Glomerular visceral epithelial cell (primary cell): ENCODE measurements around the gene ZBTB20.

Experiments
- DNase-seq: peaks from one replicate; pipeline ENCODE4 v3.0.0-alpha.2; 2016; ENCODE audit errors: extremely low spot score

Gene ZBTB20

DNA sequence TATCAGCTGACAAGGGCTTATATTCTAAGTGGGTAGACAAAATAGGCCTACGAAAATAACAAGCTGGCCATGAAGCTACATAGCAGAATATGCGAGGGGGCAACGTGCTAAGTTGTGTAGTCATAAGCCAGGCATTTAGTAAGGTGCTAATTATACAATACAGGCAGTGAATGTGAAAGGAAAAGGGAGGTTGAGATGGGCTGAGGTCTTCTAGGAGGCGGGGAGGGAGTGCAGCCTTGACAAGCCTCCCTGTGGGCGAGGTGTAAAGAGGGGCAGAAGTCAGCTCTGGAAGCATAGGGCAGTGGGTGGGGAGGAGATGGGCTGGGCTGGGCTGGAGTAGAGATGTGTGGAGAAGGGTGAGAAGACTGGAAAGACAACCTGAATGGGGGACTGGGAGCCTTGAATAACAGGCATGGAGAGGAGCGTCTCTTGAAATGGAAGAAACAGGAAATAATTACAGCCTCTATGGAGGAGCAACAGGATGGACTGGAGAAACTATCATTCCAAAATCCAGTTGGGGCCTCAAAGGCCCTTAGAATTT lies 852.1 kb downstream of the ZBTB20 start:
- no peak for DNase-seq

DNA sequence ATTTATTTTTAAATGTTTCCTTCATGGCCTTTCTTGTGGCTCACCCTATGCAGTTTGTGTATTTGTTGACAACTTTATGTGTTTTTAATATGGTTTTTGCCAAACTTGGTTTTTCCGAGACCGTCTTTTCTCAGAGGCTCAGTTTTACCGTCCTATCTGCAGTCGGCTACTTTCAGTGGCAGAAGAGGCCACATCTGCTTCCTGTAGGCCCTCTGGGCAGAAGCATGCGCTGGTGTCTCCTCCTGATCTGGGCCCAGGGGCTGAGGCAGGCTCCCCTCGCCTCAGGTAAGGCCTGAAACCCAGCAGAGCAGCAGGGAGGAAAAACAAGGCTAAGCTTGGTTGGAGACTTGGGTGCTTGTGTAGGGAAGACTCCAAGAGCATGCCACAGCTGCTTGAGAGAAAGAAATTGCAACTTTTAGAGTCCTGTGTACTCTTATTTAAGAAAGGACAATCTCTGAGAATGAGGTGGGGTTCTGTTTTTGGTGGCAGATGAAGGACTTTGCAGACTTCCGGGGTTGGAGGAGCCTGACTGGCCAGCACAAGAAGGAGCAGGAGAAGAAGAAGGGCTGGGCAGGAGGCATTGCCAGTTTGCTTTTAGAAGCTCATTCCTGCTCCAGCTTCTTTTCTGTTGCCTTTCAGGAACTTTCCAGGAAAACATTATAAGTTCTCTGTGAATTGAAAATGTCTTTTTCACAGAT lies 853.1 kb downstream of the ZBTB20 start, which contains the start of gene TIGIT:
Gene TIGIT, plus strand, starts transcription at position 191 of the 698 bp plus-strand sequence. Its CDS starts 34 bp downstream, at position 225.
- DNase-seq = no peak

DNA sequence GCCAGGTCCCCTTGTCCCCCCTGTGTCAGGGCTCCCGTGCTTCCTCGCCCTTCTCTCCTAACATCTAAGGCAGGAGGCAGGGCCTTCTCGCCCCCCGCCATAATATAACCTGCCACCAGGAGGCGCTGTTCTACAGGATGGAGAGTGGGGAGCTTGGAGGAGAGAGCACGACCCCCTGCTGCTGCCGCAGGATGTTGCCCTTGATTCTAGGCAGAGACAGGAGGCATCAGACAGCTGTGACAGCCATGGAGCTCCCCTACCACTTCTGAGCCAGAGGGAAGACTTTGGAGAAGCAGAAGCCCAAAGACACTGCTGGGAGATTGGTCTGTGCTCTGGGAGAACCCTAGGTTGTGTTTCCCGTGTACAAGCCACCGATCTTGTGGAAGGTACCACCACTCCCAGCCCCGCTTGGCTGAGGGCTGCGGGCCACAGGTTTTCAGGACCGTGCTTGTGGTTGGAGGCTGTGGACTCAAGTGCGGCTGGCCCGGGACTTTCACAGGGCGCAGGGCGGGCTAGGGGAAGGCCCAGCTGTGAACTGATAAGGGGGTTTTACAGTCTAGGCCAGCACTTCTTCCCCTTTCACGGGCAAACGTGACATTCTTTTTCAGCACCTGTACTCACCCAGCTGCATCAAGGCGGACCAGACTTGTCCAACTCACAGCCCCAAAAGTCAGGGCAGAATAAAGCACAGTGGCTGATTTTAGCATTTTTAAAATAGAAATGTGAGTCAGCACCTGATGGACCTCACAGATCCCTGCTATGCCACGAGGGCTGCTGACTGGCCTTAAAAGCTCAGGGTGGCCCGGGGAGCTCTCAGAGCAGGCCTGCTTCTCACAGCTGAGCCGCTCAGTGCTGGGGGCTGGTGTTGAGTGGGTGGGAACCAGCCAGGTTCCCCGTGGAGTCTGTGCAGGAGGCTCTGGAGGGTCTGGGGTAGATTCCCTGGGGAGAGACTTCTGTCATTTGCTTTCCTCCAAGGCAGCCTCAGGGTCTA lies 855.9 kb downstream of the ZBTB20 start:
- peak; percentile 44 for DNase-seq

DNA sequence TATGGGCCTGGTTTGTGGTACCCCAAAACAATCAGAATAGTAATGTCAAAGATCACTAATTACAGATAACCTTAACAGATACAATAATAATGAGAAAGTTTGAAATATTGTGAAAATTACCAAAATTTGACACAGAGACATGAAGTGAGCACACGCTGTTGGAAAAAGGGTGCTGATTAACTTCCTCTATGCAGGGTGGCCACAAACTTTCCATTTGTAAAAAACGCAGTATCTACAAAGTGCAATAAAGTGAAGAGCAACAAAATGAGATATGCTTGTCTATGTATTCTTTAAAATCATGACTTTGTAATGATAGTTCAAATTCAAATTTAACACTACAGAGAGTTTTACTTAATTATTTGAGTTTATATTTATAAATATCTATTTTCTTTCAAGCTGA lies 860.8 kb downstream of the ZBTB20 start:
- DNase-seq = no peak

DNA sequence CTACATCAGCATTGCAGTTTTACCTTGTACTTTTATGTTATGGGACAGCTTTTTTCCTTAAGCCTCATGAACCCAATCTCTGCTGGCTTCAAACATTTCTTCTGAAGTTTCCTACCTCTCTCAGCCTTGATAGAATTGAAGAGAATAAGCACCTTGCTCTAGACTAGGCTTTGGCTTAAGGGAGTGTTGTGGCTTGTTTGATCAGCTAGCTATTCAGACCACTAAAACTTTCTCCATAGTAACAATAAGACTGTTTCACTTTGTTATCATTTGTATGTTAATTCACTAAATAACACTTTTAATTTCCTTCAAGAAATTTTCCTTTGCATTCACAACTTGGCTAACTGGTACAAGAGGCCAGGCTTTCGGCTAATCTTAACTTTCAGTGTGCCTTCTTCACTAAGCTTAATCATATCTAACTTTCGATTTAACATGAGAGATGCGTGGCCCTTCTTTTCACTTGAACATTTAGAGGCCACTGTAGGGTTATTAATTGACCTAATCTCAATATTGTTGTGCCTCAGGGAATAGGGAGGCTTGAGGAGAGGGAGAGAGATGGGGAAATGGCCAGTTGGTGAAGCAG lies 861.3 kb downstream of the ZBTB20 start:
- DNase-seq = no peak

DNA sequence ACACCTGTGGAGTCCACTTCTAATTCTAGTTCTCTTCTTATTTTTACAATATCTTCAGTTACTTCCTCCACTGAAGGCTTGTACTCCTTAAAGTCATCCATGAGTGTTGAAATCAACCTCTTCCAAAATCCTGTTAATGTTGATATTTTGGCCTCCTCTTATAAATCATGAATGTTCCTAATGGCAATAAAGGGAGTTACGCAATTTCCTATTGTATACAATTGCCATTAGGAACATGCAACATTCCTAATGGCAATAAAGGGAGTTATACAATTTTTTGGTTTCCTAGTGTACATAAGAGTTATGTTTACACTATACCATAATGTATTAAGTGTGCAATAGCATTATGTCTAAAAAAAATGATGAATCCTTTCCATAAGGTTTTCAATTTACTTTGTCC lies 862.4 kb downstream of the ZBTB20 start:
- DNase-seq = no peak
